Common myeloid progenitor, CD34-positive (primary cell): ENCODE data around the gene UVRAG.
A peak's percentile ranks its signal among the peaks of the same experiment; 100 is the strongest.

Experiments used
- CTCF ChIA-PET: fragments of 350-600 bp; sonication (Branson Sonifier 250); formaldehyde crosslinking; loops from one replicate; lab custom pipeline; 2021; ENCODE audit warnings: antibody characterized with exemption; lab: Charles Lee
- POLR2A ChIA-PET: fragments of 350-600 bp; sonication (Branson Sonifier 250); formaldehyde crosslinking; loops from one replicate; lab custom pipeline; 2021; ENCODE audit warnings: antibody characterized with exemption; lab: Charles Lee
- DNase-seq, 3 donors: peaks; one replicate each; pipeline versions ENCODE4 v3.0.0 to v3.0.0-alpha.2; 2013
- H3K27ac ChIP-seq, 2 experiments: 1 replicate in 1 of 2; 2 replicates in 1 of 2; pipeline ENCODE4 v1.7.0; 2013; ENCODE audit warnings: inconsistent platforms in 2 of 2, low read length in 2 of 2, mild to moderate bottlenecking in 2 of 2, low read depth in 1 of 2, moderate library complexity in 1 of 2; ENCODE audit not compliant: severe bottlenecking in 2 of 2, insufficient read depth in 1 of 2, poor library complexity in 1 of 2
- H3K27me3 ChIP-seq, 5 experiments: replicated peaks in 2 of 5; 1 replicate in 3 of 5; 2 replicates in 2 of 5; pipeline versions ENCODE4 v1.6.1 to v1.7.0; 2013; ENCODE audit warnings: low read length in 4 of 5, mild to moderate bottlenecking in 2 of 5, moderate library complexity in 2 of 5, inconsistent platforms in 1 of 5; ENCODE audit not compliant: insufficient read depth in 5 of 5, control insufficient read depth in 4 of 5
- H3K36me3 ChIP-seq, 4 experiments: 1 replicate in 2 of 4; 2 replicates in 2 of 4; pipeline versions ENCODE4 v1.6.1 to v1.7.0; 2013; ENCODE audit warnings: low read length in 3 of 4, control low read depth in 1 of 4, mild to moderate bottlenecking in 1 of 4; ENCODE audit not compliant: control insufficient read depth in 4 of 4, insufficient read depth in 4 of 4
- H3K4me1 ChIP-seq, 4 experiments: 1 replicate in 3 of 4; 2 replicates in 1 of 4; pipeline versions ENCODE4 v1.6.1 to v1.7.1; 2013; ENCODE audit warnings: low read length in 3 of 4, mild to moderate bottlenecking in 3 of 4, control low read depth in 1 of 4, inconsistent platforms in 1 of 4, moderate library complexity in 1 of 4; ENCODE audit not compliant: control insufficient read depth in 4 of 4, insufficient read depth in 4 of 4; ENCODE audit errors: control extremely low read depth in 1 of 4
- H3K4me3 ChIP-seq, 7 experiments: 1 replicate in 4 of 7; 2 replicates in 3 of 7; pipeline versions ENCODE4 v1.5.1 to v1.7.0; 2013; ENCODE audit warnings: mild to moderate bottlenecking in 7 of 7, low read length in 6 of 7, moderate library complexity in 6 of 7, inconsistent platforms in 2 of 7, low read depth in 2 of 7, control low read depth in 1 of 7; ENCODE audit not compliant: insufficient read depth in 4 of 7, control insufficient read depth in 1 of 7; ENCODE audit errors: extremely low read depth in 1 of 7
- H3K9me3 ChIP-seq, 5 experiments: 1 replicate in 4 of 5; 2 replicates in 1 of 5; pipeline versions ENCODE4 v1.6.1 to v1.7.1; 2013; ENCODE audit warnings: low read length in 4 of 5, mild to moderate bottlenecking in 2 of 5, inconsistent platforms in 1 of 5, low read depth in 1 of 5, moderate library complexity in 1 of 5; ENCODE audit not compliant: control insufficient read depth in 4 of 5, insufficient read depth in 2 of 5; ENCODE audit errors: control extremely low read depth in 1 of 5
- WGBS: methylation state at CpG from one replicate; pipeline ENCODE4 v1.1.5; 2013; ENCODE audit not compliant: insufficient coverage; 5-methylcytosine and 5-hydroxymethylcytosine counted together

The UVRAG gene

GRCh38 chr11:75949023-75949672, 134.1 kb downstream of the UVRAG start:
- H3K36me3 ChIP-seq = peaks cover 0 to 2% (median 0%) of the 10 kb centered on the region in 4 experiments
- H3K27ac ChIP-seq = no peak overlapping the region
- no peak overlapping the region for H3K4me3 ChIP-seq
- WGBS = 79% methylated on average over 4 of the region's 6 CpGs
- H3K9me3 ChIP-seq = no peaks in the 10 kb centered on the region
- peak in 2 of 3 donors; percentile 20 to 42 for DNase-seq
- no peaks in the 10 kb centered on the region for H3K27me3 ChIP-seq
- peaks cover 6 to 30% (median 20%) of the 10 kb centered on the region in 4 experiments for H3K4me1 ChIP-seq
- POLR2A ChIA-PET = no interaction called here
- CTCF ChIA-PET = interaction anchor here (0.9 kb wide), 1 partner anchor 11 kb away, joined by 3 read pairs; no protein-coding TSS in a partner anchor

GRCh38 chr11:75950141-75950540, 135.1 kb downstream of the UVRAG start:
- H3K27me3 ChIP-seq = no peaks in the 10 kb centered on the region
- CTCF ChIA-PET = no interaction called here
- no peak overlapping the region for H3K27ac ChIP-seq
- H3K9me3 ChIP-seq = no peaks in the 10 kb centered on the region
- no peak for DNase-seq
- POLR2A ChIA-PET = no interaction called here
- H3K4me1 ChIP-seq = peaks cover 6 to 28% (median 17%) of the 10 kb centered on the region in 4 experiments
- H3K4me3 ChIP-seq = no peak overlapping the region
- WGBS = 100% methylated on average over 5 of the region's 6 CpGs
- peaks cover 0 to 5% (median under 1%) of the 10 kb centered on the region in 4 experiments for H3K36me3 ChIP-seq

GRCh38 chr11:75954039-75954438, 139.0 kb downstream of the UVRAG start:
- Histone ChIP-seq H3K27me3 (no peaks in the 10 kb centered on the region), H3K36me3 (peaks cover 0 to 5% (median 2%) of the 10 kb centered on the region in 4 experiments), H3K27ac (no peak overlapping the region), H3K9me3 (no peaks in the 10 kb centered on the region), H3K4me1 (peaks cover 0 to 3% (median 0%) of the 10 kb centered on the region in 4 experiments), H3K4me3 (no peak overlapping the region)
- ChIA-PET POLR2A (no interaction called here), CTCF (no interaction called here)
- no peak for DNase-seq
- WGBS = no CpG with 5 or more reads among the region's 2 CpGs

GRCh38 chr11:75955443-75955842, 140.4 kb downstream of the UVRAG start:
- no peaks in the 10 kb centered on the region for H3K27me3 ChIP-seq
- no peak overlapping the region for H3K27ac ChIP-seq
- 97% methylated on average over 4 of the region's 5 CpGs for WGBS
- H3K9me3 ChIP-seq = no peaks in the 10 kb centered on the region
- no peak for DNase-seq
- ChIA-PET CTCF (no interaction called here), POLR2A (no interaction called here)
- H3K4me1 ChIP-seq = no peaks in the 10 kb centered on the region
- H3K4me3 ChIP-seq = no peak overlapping the region
- H3K36me3 ChIP-seq = peaks cover 0 to 5% (median 2%) of the 10 kb centered on the region in 4 experiments

GRCh38 chr11:75959540-75959939, 144.5 kb downstream of the UVRAG start:
- H3K4me1 ChIP-seq = no peaks in the 10 kb centered on the region

GRCh38 chr11:75964071-75964470, 149.1 kb downstream of the UVRAG start:
- ChIA-PET POLR2A (no interaction called here), CTCF (no interaction called here)
- H3K36me3 ChIP-seq = peaks cover 0 to 3% (median under 1%) of the 10 kb centered on the region in 4 experiments
- H3K4me1 ChIP-seq = peaks cover 0 to 4% (median 0%) of the 10 kb centered on the region in 4 experiments
- no peaks in the 10 kb centered on the region for H3K27me3 ChIP-seq
- H3K9me3 ChIP-seq = no peaks in the 10 kb centered on the region
- no peak overlapping the region for H3K4me3 ChIP-seq
- no peak overlapping the region for H3K27ac ChIP-seq
- DNase-seq = no peak
- WGBS = 100% methylated on average over 1 of the region's 2 CpGs

More at GRCh38 chr11:75959540-75959939, 144.5 kb downstream of the UVRAG start:
- no peaks in the 10 kb centered on the region for H3K27me3 ChIP-seq
- peaks cover 0 to 8% (median 2%) of the 10 kb centered on the region in 4 experiments for H3K36me3 ChIP-seq
- no peak overlapping the region for H3K4me3 ChIP-seq
- H3K27ac ChIP-seq = no peak overlapping the region
- WGBS = 88% methylated on average over 2 of the region's 2 CpGs
- POLR2A ChIA-PET = no interaction called here
- H3K9me3 ChIP-seq = no peaks in the 10 kb centered on the region
- CTCF ChIA-PET = no interaction called here
- DNase-seq = no peak

- no peak overlapping the region for H3K4me3 ChIP-seq
- DNase-seq = peak in 2 of 3 donors; percentile 22 to 23
- H3K27me3 ChIP-seq = no peaks in the 10 kb centered on the region
- peaks cover 0 to 2% (median 0%) of the 10 kb centered on the region in 5 experiments for H3K9me3 ChIP-seq
- no peak overlapping the region for H3K27ac ChIP-seq
- ChIA-PET POLR2A (interaction anchor here (0.5 kb wide), 1 partner anchor 462 kb away, joined by 3 read pairs; no protein-coding TSS in a partner anchor), CTCF (no interaction called here)
- H3K4me1 ChIP-seq = peaks cover 0 to 4% (median 0%) of the 10 kb centered on the region in 4 experiments
- H3K36me3 ChIP-seq = peaks cover 0 to 2% (median 0%) of the 10 kb centered on the region in 4 experiments
Observed at GRCh38 chr11:75966537-75967287, 151.7 kb downstream of the UVRAG start.
